H1 (cell line): ENCODE data around the gene ACOT11. TPM values are rescaled to one million over a fixed set of nuclear protein-coding genes. Genes with fewer than 3 reads are reported as not detected.

Experiments
- JUND ChIP-seq: IDR thresholded peaks from 2 replicates; pipeline ENCODE4 v1.6.1; 2011; ENCODE audit warnings: mild to moderate bottlenecking, improper control_type of control experiment, low read length
- RNF2 ChIP-seq: fragments of 200-900, 300-1000 bp; sonication (generic); IDR thresholded peaks from 2 replicates; pipeline ENCODE4 v1.7.1; 2016; ENCODE audit warnings: borderline replicate concordance, low read depth, mild to moderate bottlenecking, antibody characterized with exemption, low read length; ENCODE audit not compliant: poor library complexity, severe bottlenecking; ENCODE audit errors: missing control alignments
- SUZ12 ChIP-seq: fragments of 200-600 bp; sonication (generic); IDR thresholded peaks from 2 replicates; pipeline ENCODE4 v1.6.1; 2012; ENCODE audit warnings: mild to moderate bottlenecking, inconsistent platforms, low read length, moderate library complexity, mixed read lengths
- polyA plus RNA-seq, 7 experiments: library from polyadenylated mRNA; depleted of rRNA in 3 of 7; stranded (reverse) in 5 of 7; unstranded in 2 of 7; fragments of >200 nt in 5 of 7; fragments of 200-250 nt in 2 of 7; gene quantifications; 1 replicate in 5 of 7; 2 replicates in 1 of 7; 4 replicates in 1 of 7; pipeline versions ENCODE4 v1.2.1 to v1.2.3, GENCODE V29; 2011 to 2013; ENCODE audit warnings: missing spikeins in 2 of 7, mixed read lengths in 2 of 7
- total RNA-seq: library from RNA; stranded (reverse); fragmentation: NEBNext Ultra II Directional; extraction: Animal tissue kit (Norgen Biotek cat#: 25700); gene quantifications from 2 replicates; pipeline ENCODE4 v1.2.1, GENCODE V29; 2021

ACOT11 gene
- total and polyA plus RNA-seq, 2 of the 8 experiments (the other 6 are each of a cell fraction or from before 2014, with no cell fraction given) = 3.8 to 4.5 TPM

DNA sequence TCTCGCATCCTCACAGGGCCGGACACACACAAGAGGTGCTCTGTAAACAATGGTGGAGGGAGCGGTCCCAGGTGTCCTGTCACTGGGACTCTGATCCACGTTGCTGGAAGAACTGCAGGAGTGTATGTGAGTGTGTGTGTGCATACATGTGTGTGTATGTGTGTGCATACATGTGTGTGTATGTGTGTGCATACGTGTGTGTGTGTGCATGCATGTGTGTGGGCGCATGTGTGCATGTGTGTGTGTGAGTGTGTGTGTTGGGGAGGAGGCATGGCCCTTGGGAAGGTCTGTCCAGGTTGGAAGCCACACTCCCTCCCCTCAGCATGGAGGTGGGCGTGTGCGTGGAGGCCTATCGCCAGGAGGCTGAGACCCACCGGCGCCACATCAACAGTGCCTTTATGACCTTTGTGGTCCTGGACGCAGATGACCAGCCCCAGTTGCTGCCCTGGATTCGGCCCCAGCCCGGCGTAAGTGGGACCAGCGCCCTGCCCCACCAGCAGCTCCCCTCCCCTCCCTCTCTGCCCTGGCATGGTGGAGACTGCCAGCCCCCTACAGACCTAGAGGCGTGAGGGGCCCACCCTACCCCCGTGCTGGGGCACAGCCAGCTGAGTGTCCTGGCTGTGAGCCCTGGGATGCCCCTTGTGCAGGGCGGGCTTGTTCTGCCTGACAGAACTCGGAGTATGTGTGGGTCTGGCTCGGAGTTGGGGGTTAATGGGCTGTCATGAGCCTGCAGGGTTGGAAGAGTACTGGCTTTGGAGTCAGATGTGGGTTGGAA is 53.1 kb downstream of the ACOT11 start (continued):
- no peak for TF ChIP-seq JUND
- TF ChIP-seq SUZ12 = no peak
- no peak for TF ChIP-seq RNF2
